Measurements from ENCODE around the gene SLC29A2. TPM values are rescaled to one million over a fixed set of nuclear protein-coding genes. Genes with fewer than 3 reads are reported as not detected.

SLC29A2 gene
- total and polyA plus RNA-seq, 2 donors (not counting 1 experiment from before 2014, with no cell fraction given), result 16.2 to 18.5 TPM

- ChIA-PET POLR2A (no interaction called here), CTCF (interaction anchor here (0.6 to 3.9 kb wide), 5 partner anchors 9 to 84 kb away, joined by 3 to 25 read pairs (median 4); no protein-coding TSS in a partner anchor)
- H3K36me3 ChIP-seq (replicated peaks in 1 of 2; ENCODE audit: control extremely low read depth in 1 of 2, control insufficient read depth in 1 of 2, extremely low read depth in 1 of 2, insufficient read depth in 2 of 2, low read length in 1 of 2), result no peaks in the 10 kb centered on the region
- H3K4me3 ChIP-seq (ENCODE audit: control extremely low read depth in 1 of 5, extremely low read depth in 1 of 5, insufficient read depth in 1 of 5, low read depth in 2 of 5, low read length in 4 of 5), result no peak overlapping the region
- no peak overlapping the region for H3K9ac ChIP-seq (ENCODE audit: low read length)
- no peaks in the 10 kb centered on the region for H3K27me3 Mint-ChIP-seq
- ATAC-seq (ENCODE audit: low read depth) (no peak), DNase-seq (no peak)
- no peak overlapping the region for H2AFZ ChIP-seq (ENCODE audit: insufficient read depth, low read depth, low read length, poor library complexity, severe bottlenecking)
- H3K27me3 ChIP-seq (replicated peaks in 1 of 4; ENCODE audit: control extremely low read depth in 1 of 4, control insufficient read depth in 3 of 4, insufficient read depth in 4 of 4, low read length in 3 of 4), result no peaks in the 10 kb centered on the region
- intact Hi-C loops (cut with micrococcal nuclease), result no loop called here
- 92% methylated on average over 13 of the region's 14 CpGs for WGBS (ENCODE audit: insufficient coverage)
- H3K4me1 Mint-ChIP-seq, result peaks cover 2% of the 10 kb centered on the region
- H3K4me3 Mint-ChIP-seq, result no peak overlapping the region
- H3K9me3 Mint-ChIP-seq (ENCODE audit: insufficient read depth), result no peaks in the 10 kb centered on the region
- H3K9me3 ChIP-seq (ENCODE audit: control extremely low read depth in 1 of 3, control insufficient read depth in 2 of 3, insufficient read depth in 1 of 3, low read length in 2 of 3), result peaks cover 0 to 5% (median 0%) of the 10 kb centered on the region in 3 donors
- H4K20me1 ChIP-seq (ENCODE audit: control insufficient read depth, insufficient read depth, low read length, poor library complexity, severe bottlenecking), result no peaks in the 10 kb centered on the region
- no peaks in the 10 kb centered on the region for H3K79me2 ChIP-seq (ENCODE audit: control insufficient read depth, insufficient read depth, low read length)
- H3K27ac ChIP-seq (ENCODE audit: low read length in 2 of 2), result no peak overlapping the region
- no peak overlapping the region for H3K4me2 ChIP-seq (replicated peaks; ENCODE audit: low read depth, low read length, poor library complexity, severe bottlenecking)
- TF ChIP-seq EZH2 (IDR thresholded peaks at IDR 0.05; ENCODE audit: borderline replicate concordance, insufficient read depth, low read depth, low read length, poor library complexity, severe bottlenecking) (no peak), CTCF (IDR thresholded peaks at IDR 0.05) (no peak)
- H3K4me1 ChIP-seq (ENCODE audit: control insufficient read depth in 2 of 2, insufficient read depth in 2 of 2, low read length in 2 of 2), result peaks cover 2 to 3% of the 10 kb centered on the region in 2 donors
- no peak overlapping the region for H3K27ac Mint-ChIP-seq
Measured at GRCh38 chr11:66365711-66366619, 5.6 kb downstream of the SLC29A2 start.

GRCh38 chr11:66365166-66365565 lies 6.4 kb downstream of the SLC29A2 start:
- no peaks in the 10 kb centered on the region for H3K27me3 Mint-ChIP-seq
- intact Hi-C loops (cut with micrococcal nuclease), result no loop called here
- H3K4me1 ChIP-seq (ENCODE audit: control insufficient read depth in 2 of 2, insufficient read depth in 2 of 2, low read length in 2 of 2), result no peaks in the 10 kb centered on the region
- ChIA-PET POLR2A (no interaction called here), CTCF (interaction anchor here (1.3 to 3.9 kb wide), 2 partner anchors 12 to 20 kb away, joined by 4 to 25 read pairs; no protein-coding TSS in a partner anchor)
- H3K4me1 Mint-ChIP-seq, result no peaks in the 10 kb centered on the region
- no peaks in the 10 kb centered on the region for H4K20me1 ChIP-seq (ENCODE audit: control insufficient read depth, insufficient read depth, low read length, poor library complexity, severe bottlenecking)
- no peaks in the 10 kb centered on the region for H3K9me3 Mint-ChIP-seq (ENCODE audit: insufficient read depth)
- no peak overlapping the region for H3K27ac Mint-ChIP-seq
- H3K4me3 Mint-ChIP-seq, result no peak overlapping the region
- H3K9me3 ChIP-seq (ENCODE audit: control extremely low read depth in 1 of 3, control insufficient read depth in 2 of 3, insufficient read depth in 1 of 3, low read length in 2 of 3), result no peaks in the 10 kb centered on the region
- no peak for DNase-seq
- no peaks in the 10 kb centered on the region for H3K27me3 ChIP-seq (replicated peaks in 1 of 4; ENCODE audit: control extremely low read depth in 1 of 4, control insufficient read depth in 3 of 4, insufficient read depth in 4 of 4, low read length in 3 of 4)
- H3K9ac ChIP-seq (ENCODE audit: low read length), result no peak overlapping the region
- H3K27ac ChIP-seq (ENCODE audit: low read length in 2 of 2), result no peak overlapping the region
- no peak overlapping the region for H3K4me3 ChIP-seq (ENCODE audit: control extremely low read depth in 1 of 5, extremely low read depth in 1 of 5, insufficient read depth in 1 of 5, low read depth in 2 of 5, low read length in 4 of 5)
- 96% methylated on average over 4 of the region's 6 CpGs for WGBS (ENCODE audit: insufficient coverage)
- no peak for ATAC-seq (ENCODE audit: low read depth)
- no peaks in the 10 kb centered on the region for H3K36me3 ChIP-seq (replicated peaks in 1 of 2; ENCODE audit: control extremely low read depth in 1 of 2, control insufficient read depth in 1 of 2, extremely low read depth in 1 of 2, insufficient read depth in 2 of 2, low read length in 1 of 2)
- no peak overlapping the region for H2AFZ ChIP-seq (ENCODE audit: insufficient read depth, low read depth, low read length, poor library complexity, severe bottlenecking)
- no peak overlapping the region for H3K4me2 ChIP-seq (replicated peaks; ENCODE audit: low read depth, low read length, poor library complexity, severe bottlenecking)
- no peak for TF ChIP-seq EZH2 (IDR thresholded peaks at IDR 0.05; ENCODE audit: borderline replicate concordance, insufficient read depth, low read depth, low read length, poor library complexity, severe bottlenecking)
- H3K79me2 ChIP-seq (ENCODE audit: control insufficient read depth, insufficient read depth, low read length), result no peaks in the 10 kb centered on the region

Data from B cell (primary cell).